ENCODE data around the gene LARP1. TPM values are rescaled to one million over a fixed set of nuclear protein-coding genes. Genes with fewer than 3 reads are reported as not detected.

LARP1 gene
- total and polyA plus RNA-seq, 9 donors: 38.1 to 249 (median 146) TPM

GRCh38 chr5:154801083-154801482 lies 45.9 kb downstream of the LARP1 start:
- intact Hi-C loops (cut with DNase I): no loop called here
- DNase-seq: no peak
- Histone ChIP-seq H3K27ac (no peak overlapping the region), H3K9me3 (no peaks in the 10 kb centered on the region), H3K4me3 (no peak overlapping the region), H3K36me3 (no peaks in the 10 kb centered on the region), H3K4me1 (ENCODE audit: insufficient read depth) (peaks cover 1% of the 10 kb centered on the region), H3K27me3 (no peaks in the 10 kb centered on the region)
- TF ChIP-seq CTCF (IDR thresholded peaks at IDR 0.05): no peak
- WGBS, 3 donors: 65 to 85% (median 77%) methylated on average over 3 of the region's 3 CpGs

- Histone ChIP-seq H3K36me3 (no peaks in the 10 kb centered on the region), H3K9me3 (no peaks in the 10 kb centered on the region), H3K27ac (no peak overlapping the region), H3K4me1 (ENCODE audit: insufficient read depth) (peaks cover 1% of the 10 kb centered on the region), H3K4me3 (no peak overlapping the region), H3K27me3 (no peaks in the 10 kb centered on the region)
- TF ChIP-seq CTCF (IDR thresholded peaks at IDR 0.05) (no peak), EP300 (IDR thresholded peaks at IDR 0.05) (no peak), POLR2A (IDR thresholded peaks at IDR 0.05) (no peak)
- no peak for DNase-seq
- intact Hi-C loops (cut with DNase I): no loop called here
- 93 to 94% (median 94%) methylated on average over 9 of the region's 9 CpGs for WGBS, 3 donors
These were observed 46.9 kb downstream of the LARP1 start for GRCh38 chr5:154802050-154802449.

GRCh38 chr5:154806176-154806575 lies 51.0 kb downstream of the LARP1 start:
- no peak overlapping the region for H3K4me3 ChIP-seq
- H3K36me3 ChIP-seq: no peaks in the 10 kb centered on the region
- H3K27ac ChIP-seq: no peak overlapping the region
- 73 to 79% (median 79%) methylated on average over 4 of the region's 4 CpGs for WGBS, 3 donors
- no peak for TF ChIP-seq POLR2A (IDR thresholded peaks at IDR 0.05)
- TF ChIP-seq CTCF (IDR thresholded peaks at IDR 0.05): no peak
- TF ChIP-seq EP300 (IDR thresholded peaks at IDR 0.05): no peak
- intact Hi-C loops (cut with DNase I): no loop called here
- H3K27me3 ChIP-seq: no peaks in the 10 kb centered on the region
- no peaks in the 10 kb centered on the region for H3K4me1 ChIP-seq (ENCODE audit: insufficient read depth)
- no peaks in the 10 kb centered on the region for H3K9me3 ChIP-seq
- no peak for DNase-seq

GRCh38 chr5:154811239-154811638 lies 56.1 kb downstream of the LARP1 start:
- H3K36me3 ChIP-seq: no peaks in the 10 kb centered on the region
- intact Hi-C loops (cut with DNase I): loop anchor here (2.0 to 10.0 kb wide), 4 partner anchors 146 to 164 kb away; no protein-coding TSS in a partner anchor
- no peaks in the 10 kb centered on the region for H3K4me1 ChIP-seq (ENCODE audit: insufficient read depth)
- DNase-seq: no peak
- 76 to 83% (median 79%) methylated on average over 7 of the region's 7 CpGs for WGBS, 3 donors
- H3K4me3 ChIP-seq: no peak overlapping the region
- TF ChIP-seq CTCF (IDR thresholded peaks at IDR 0.05) (no peak), POLR2A (IDR thresholded peaks at IDR 0.05) (no peak), EP300 (IDR thresholded peaks at IDR 0.05) (no peak)
- H3K27ac ChIP-seq: no peak overlapping the region
- H3K9me3 ChIP-seq: no peaks in the 10 kb centered on the region
- H3K27me3 ChIP-seq: no peaks in the 10 kb centered on the region
